H9 (cell line): ENCODE results near the gene GPC6. TPM values are rescaled to one million over a fixed set of nuclear protein-coding genes. Genes with fewer than 3 reads are reported as not detected.

ENCODE experiments used
- DNase-seq: peaks from one replicate; pipeline ENCODE4 v3.0.0-alpha.2; 2017
- H2AFZ ChIP-seq: one replicate; pipeline ENCODE4 v1.6.1; 2013; ENCODE audit warnings: mild to moderate bottlenecking, low read length, control low read depth, moderate library complexity
- H2AK5ac ChIP-seq: 2 replicates; pipeline ENCODE4 v1.6.1; 2013; ENCODE audit warnings: low read length, control low read depth, mixed read lengths; ENCODE audit not compliant: insufficient read length
- H2BK120ac ChIP-seq: one replicate; pipeline ENCODE4 v1.6.1; 2013; ENCODE audit warnings: low read depth, mild to moderate bottlenecking, low read length, control low read depth, inconsistent platforms; ENCODE audit not compliant: poor library complexity, severe bottlenecking
- H2BK12ac ChIP-seq: 2 replicates; pipeline ENCODE4 v1.6.1; 2013; ENCODE audit warnings: low read length, control low read depth, mixed read lengths, low read depth; ENCODE audit not compliant: insufficient read length
- H2BK15ac ChIP-seq: 2 replicates; pipeline ENCODE4 v1.6.1; 2013; ENCODE audit warnings: low read depth, low read length, control low read depth
- H2BK20ac ChIP-seq: one replicate; pipeline ENCODE4 v1.6.1; 2013; ENCODE audit warnings: low read depth, mild to moderate bottlenecking, low read length, control low read depth, inconsistent platforms; ENCODE audit not compliant: poor library complexity, severe bottlenecking
- H2BK5ac ChIP-seq: 2 replicates; pipeline ENCODE4 v1.6.1; 2013; ENCODE audit warnings: low read length, control low read depth, mixed read lengths; ENCODE audit not compliant: insufficient read length
- H3K14ac ChIP-seq: 2 replicates; pipeline ENCODE4 v1.6.1; 2013; ENCODE audit warnings: low read length, control low read depth; ENCODE audit not compliant: insufficient read depth
- H3K18ac ChIP-seq: 2 replicates; pipeline ENCODE4 v1.6.1; 2013; ENCODE audit warnings: low read depth, mild to moderate bottlenecking, mixed read lengths, low read length, control low read depth; ENCODE audit not compliant: insufficient read length
- H3K23ac ChIP-seq: 2 replicates; pipeline ENCODE4 v1.6.1; 2013; ENCODE audit warnings: low read length, control low read depth, mixed read lengths, low read depth; ENCODE audit not compliant: insufficient read length
- H3K23me2 ChIP-seq: 2 replicates; pipeline ENCODE4 v1.6.1; 2013; ENCODE audit warnings: low read depth, mild to moderate bottlenecking, mixed read lengths, low read length, control low read depth; ENCODE audit not compliant: insufficient read length, poor library complexity, severe bottlenecking
- H3K27ac ChIP-seq: 2 replicates; pipeline ENCODE4 v1.5.1; 2013; ENCODE audit warnings: low read length, control low read depth, mixed read lengths, low read depth; ENCODE audit not compliant: insufficient read length
- H3K27me3 ChIP-seq: 2 replicates; pipeline ENCODE4 v1.6.1; 2013; ENCODE audit warnings: low read length, control low read depth, inconsistent platforms; ENCODE audit not compliant: insufficient read depth
- H3K4ac ChIP-seq: 2 replicates; pipeline ENCODE4 v1.6.1; 2013; ENCODE audit warnings: low read depth, mild to moderate bottlenecking, control low read depth, inconsistent platforms, low read length, moderate library complexity
- H3K4me1 ChIP-seq: 2 replicates; pipeline ENCODE4 v1.6.1; 2013; ENCODE audit warnings: low read length, control low read depth, inconsistent platforms; ENCODE audit not compliant: insufficient read depth
- H3K4me2 ChIP-seq: 2 replicates; pipeline ENCODE4 v1.6.1; 2013; ENCODE audit warnings: low read length, control low read depth, mixed read lengths; ENCODE audit not compliant: insufficient read length, insufficient read depth
- H3K56ac ChIP-seq: 2 replicates; pipeline ENCODE4 v1.6.1; 2013; ENCODE audit warnings: low read depth, mild to moderate bottlenecking, mixed read lengths, low read length, control low read depth; ENCODE audit not compliant: insufficient read length
- H3K79me1 ChIP-seq: 2 replicates; pipeline ENCODE4 v1.6.1; 2013; ENCODE audit warnings: low read depth, mild to moderate bottlenecking, moderate library complexity, low read length, control low read depth, inconsistent platforms; ENCODE audit not compliant: insufficient read depth, poor library complexity, severe bottlenecking
- H3K79me2 ChIP-seq: 2 replicates; pipeline ENCODE4 v1.6.1; 2013; ENCODE audit warnings: low read length, control low read depth, inconsistent platforms; ENCODE audit not compliant: insufficient read depth
- H3K9ac ChIP-seq: 2 replicates; pipeline ENCODE4 v1.6.1; 2013; ENCODE audit warnings: low read length, control low read depth, mixed read lengths; ENCODE audit not compliant: insufficient read length; ENCODE audit errors: extremely low read depth
- H3K9me3 ChIP-seq: one replicate; pipeline ENCODE4 v1.6.1; 2013; ENCODE audit warnings: low read depth, low read length, inconsistent platforms; ENCODE audit not compliant: control insufficient read depth
- H3T11ph ChIP-seq: one replicate; pipeline ENCODE4 v1.6.1; 2013; ENCODE audit warnings: mild to moderate bottlenecking, low read length, control low read depth, inconsistent platforms
- H4K20me1 ChIP-seq: one replicate; pipeline ENCODE4 v1.6.1; 2013; ENCODE audit not compliant: control insufficient read depth, insufficient read length, insufficient read depth
- H4K5ac ChIP-seq: 2 replicates; pipeline ENCODE4 v1.6.1; 2013; ENCODE audit warnings: low read depth, mild to moderate bottlenecking, mixed read lengths, low read length, control low read depth; ENCODE audit not compliant: insufficient read length
- H4K8ac ChIP-seq: replicated peaks from 2 replicates; pipeline ENCODE4 v1.6.1; 2013; ENCODE audit warnings: low read length, control low read depth, mixed read lengths, low read depth; ENCODE audit not compliant: insufficient read length
- H4K91ac ChIP-seq: 2 replicates; pipeline ENCODE4 v1.6.1; 2013; ENCODE audit warnings: low read depth, mild to moderate bottlenecking, moderate library complexity, mixed read lengths, low read length, control low read depth; ENCODE audit not compliant: insufficient read length
- H3K27ac Mint-ChIP-seq, 3 experiments: 2 replicates in 2 of 3; 3 replicates in 1 of 3; pipeline ENCODE4 v1.8.0; 2020 to 2021; ENCODE audit warnings: mixed read lengths in 3 of 3, mild to moderate bottlenecking in 1 of 3, moderate library complexity in 1 of 3
- H3K27me3 Mint-ChIP-seq: 2 replicates; pipeline ENCODE4 v1.8.0; 2021; ENCODE audit warnings: low read depth, mild to moderate bottlenecking, moderate library complexity, mixed read lengths
- H3K36me3 Mint-ChIP-seq, 3 experiments: 2 replicates in 2 of 3; 3 replicates in 1 of 3; pipeline ENCODE4 v1.8.0; 2020 to 2021; ENCODE audit warnings: low read depth in 3 of 3, mixed read lengths in 3 of 3; ENCODE audit not compliant: insufficient read depth in 1 of 3
- H3K4me1 Mint-ChIP-seq, 2 experiments: 2 replicates each; pipeline ENCODE4 v1.8.0; 2020; ENCODE audit warnings: mixed read lengths in 2 of 2
- H3K4me3 Mint-ChIP-seq, 2 experiments: 2 replicates in 1 of 2; 3 replicates in 1 of 2; pipeline ENCODE4 v1.8.0; 2020 to 2021; ENCODE audit warnings: mild to moderate bottlenecking in 2 of 2, mixed read lengths in 2 of 2, moderate library complexity in 1 of 2
- H3K9me3 Mint-ChIP-seq, 2 experiments: 2 replicates in 1 of 2; 3 replicates in 1 of 2; pipeline ENCODE4 v1.8.0; 2020; ENCODE audit warnings: mild to moderate bottlenecking in 2 of 2, mixed read lengths in 2 of 2, moderate library complexity in 1 of 2
- WGBS: extraction: QIAGEN DNeasy Blood & Tissue Kit; methylation state at CpG from one replicate; pipeline ENCODE4 v1.1.7; 2013; ENCODE audit warnings: missing lambda C conversion rate, low lambda C conversion rate, mixed read lengths; ENCODE audit not compliant: insufficient read length; ENCODE audit errors: extremely low coverage; 5-methylcytosine and 5-hydroxymethylcytosine counted together
- total RNA-seq: library from RNA; stranded (reverse); gene quantifications from 2 replicates; pipeline ENCODE4 v1.2.1, GENCODE V29; 2021
- TF ChIP-seq, protein P1 (sequence below): fragments of 200-600 bp; sonication (generic); conservative IDR thresholded peaks from 3 replicates; pipeline ENCODE4 v1.8.0; 2021; ENCODE audit warnings: antibody characterized with exemption, mild to moderate bottlenecking

GPC6 gene
- total RNA-seq, 1 experiment from 2014 or later: 15.6 TPM

DNA sequence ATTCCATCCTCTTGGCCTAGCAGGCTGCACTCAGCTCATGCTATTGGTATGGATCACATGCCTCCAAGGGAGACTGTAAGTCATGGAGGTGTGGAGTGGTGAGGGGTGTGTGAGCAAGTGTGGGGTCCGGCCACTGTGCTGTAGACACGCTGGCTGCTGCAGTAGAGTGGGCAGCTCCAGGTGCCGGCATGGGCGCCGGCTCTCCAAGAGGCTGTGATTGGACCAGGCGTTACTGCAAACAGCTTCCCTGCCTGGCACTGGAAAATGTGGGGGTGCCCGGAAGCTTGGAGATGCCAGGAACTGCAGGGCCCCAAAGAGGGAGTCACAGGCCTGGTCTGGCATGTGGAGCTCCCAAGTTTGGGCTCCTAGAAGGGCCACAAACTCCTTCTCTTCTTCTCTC is 245.7 kb downstream of the GPC6 start:
- no CpG with 5 or more reads among the region's 7 CpGs for WGBS
- Histone ChIP-seq H4K5ac (no peak overlapping the region), H3K56ac (no peak overlapping the region), H4K8ac (no peak overlapping the region), H3K4me1 (no peaks in the 10 kb centered on the region; the same call in 1 of the 2 replicates), H3T11ph (no peak overlapping the region), H3K18ac (no peak overlapping the region), H2BK12ac (no peak overlapping the region), H3K23me2 (no peaks in the 10 kb centered on the region), H3K79me1 (no peaks in the 10 kb centered on the region), H3K9ac (no peak overlapping the region), H2AK5ac (no peak overlapping the region), H3K4ac (no peak overlapping the region), H3K14ac (no peak overlapping the region), H3K27ac (no peak overlapping the region), H3K79me2 (no peaks in the 10 kb centered on the region; the same call in 1 of the 2 replicates), H3K23ac (no peak overlapping the region), H3K9me3 (no peaks in the 10 kb centered on the region), H2BK120ac (no peak overlapping the region), H2BK15ac (no peak overlapping the region), H4K20me1 (no peaks in the 10 kb centered on the region), H2BK20ac (no peak overlapping the region), H3K4me2 (no peak overlapping the region), H3K27me3 (no peaks in the 10 kb centered on the region), H2AFZ (no peak overlapping the region), H4K91ac (no peak overlapping the region), H2BK5ac (no peak overlapping the region)
- Mint-ChIP-seq H3K27ac (no peak overlapping the region), H3K4me3 (no peak overlapping the region), H3K36me3 (peaks cover 10 to 19% (median 13%) of the 10 kb centered on the region in 3 experiments), H3K9me3 (peaks cover 9 to 14% of the 10 kb centered on the region in 2 experiments), H3K27me3 (no peaks in the 10 kb centered on the region), H3K4me1 (peaks cover 5 to 14% of the 10 kb centered on the region in 2 experiments)
- no peak for DNase-seq
- TF ChIP-seq, protein P1, sequence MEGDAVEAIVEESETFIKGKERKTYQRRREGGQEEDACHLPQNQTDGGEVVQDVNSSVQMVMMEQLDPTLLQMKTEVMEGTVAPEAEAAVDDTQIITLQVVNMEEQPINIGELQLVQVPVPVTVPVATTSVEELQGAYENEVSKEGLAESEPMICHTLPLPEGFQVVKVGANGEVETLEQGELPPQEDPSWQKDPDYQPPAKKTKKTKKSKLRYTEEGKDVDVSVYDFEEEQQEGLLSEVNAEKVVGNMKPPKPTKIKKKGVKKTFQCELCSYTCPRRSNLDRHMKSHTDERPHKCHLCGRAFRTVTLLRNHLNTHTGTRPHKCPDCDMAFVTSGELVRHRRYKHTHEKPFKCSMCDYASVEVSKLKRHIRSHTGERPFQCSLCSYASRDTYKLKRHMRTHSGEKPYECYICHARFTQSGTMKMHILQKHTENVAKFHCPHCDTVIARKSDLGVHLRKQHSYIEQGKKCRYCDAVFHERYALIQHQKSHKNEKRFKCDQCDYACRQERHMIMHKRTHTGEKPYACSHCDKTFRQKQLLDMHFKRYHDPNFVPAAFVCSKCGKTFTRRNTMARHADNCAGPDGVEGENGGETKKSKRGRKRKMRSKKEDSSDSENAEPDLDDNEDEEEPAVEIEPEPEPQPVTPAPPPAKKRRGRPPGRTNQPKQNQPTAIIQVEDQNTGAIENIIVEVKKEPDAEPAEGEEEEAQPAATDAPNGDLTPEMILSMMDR: no peak
